GM12878 (cell line): ENCODE measurements around the gene PAX4. TPM values are rescaled to one million over a fixed set of nuclear protein-coding genes. Genes with fewer than 3 reads are reported as not detected.
A peak's percentile ranks its signal among the peaks of the same experiment; 100 is the strongest.

Experiments used
- ATAC-seq: fragments of 200-7000 bp; cut with Tn5 transposase; 3 replicates; pipeline ENCODE4 v1.9.1; 2020; ENCODE audit warnings: mild to moderate bottlenecking, moderate library complexity
- BruUV-seq: library from RNA; stranded (reverse); fragments of 400-500 nt; replicated peaks from 2 replicates; lab custom pipeline; 2021; lab: Mats Ljungman, UMichigan
- CTCF ChIA-PET: fragments of 300-600 bp; sonication (Branson Sonifier 250); formaldehyde crosslinking; extraction: SDS; loops from one replicate; lab custom pipeline; 2021; ENCODE audit warnings: inconsistent platforms; lab: Yijun Ruan, JAX
- POLR2A ChIA-PET: fragments of 350-600 bp; formaldehyde crosslinking; extraction: SDS; loops from one replicate; lab custom pipeline; 2021; ENCODE audit warnings: inconsistent platforms; lab: Charles Lee
- RAD21 ChIA-PET: fragments of 300-600 bp; sonication (Branson Sonifier 250); formaldehyde crosslinking; loops from one replicate; lab custom pipeline; 2023; ENCODE audit warnings: antibody characterized with exemption; ENCODE audit not compliant: unreplicated experiment; lab: Charles Lee
- SMC1A ChIA-PET: fragments of 300-600 bp; sonication (Branson Sonifier 250); formaldehyde crosslinking; loops from one replicate; lab custom pipeline; 2023; ENCODE audit not compliant: unreplicated experiment, uncharacterized antibody; lab: Charles Lee
- DNase-seq: peaks from one replicate; pipeline ENCODE4 v3.0.0-alpha.2; 2011; ENCODE audit warnings: low read depth, low spot score
- FAIRE-seq: peaks from 3 replicates; lab custom pipeline; 2011; peaks lifted over from hg19 to GRCh38; lab: Jason Lieb, UNC
- H2AFZ ChIP-seq: 2 replicates; pipeline ENCODE4 v1.6.0; 2011; ENCODE audit warnings: low read depth, low read length, control low read depth; ENCODE audit not compliant: control insufficient read depth
- H3K27ac ChIP-seq: 2 replicates; pipeline ENCODE4 v1.5.1; 2011; ENCODE audit warnings: control low read depth; ENCODE audit not compliant: control insufficient read depth, insufficient read depth
- H3K27me3 ChIP-seq, 2 experiments: replicated peaks in 1 of 2; 2 replicates each; pipeline versions ENCODE4 v1.6.0 to v1.6.1; 2011; ENCODE audit warnings: low read length in 1 of 2; ENCODE audit not compliant: control insufficient read depth in 2 of 2, insufficient read depth in 2 of 2
- H3K36me3 ChIP-seq, 2 experiments: 2 replicates each; pipeline ENCODE4 v1.5.1; 2011; ENCODE audit warnings: low read length in 1 of 2; ENCODE audit not compliant: control insufficient read depth in 2 of 2, insufficient read depth in 2 of 2
- H3K4me1 ChIP-seq: 2 replicates; pipeline ENCODE4 v1.6.1; 2011; ENCODE audit warnings: mild to moderate bottlenecking, low read length, moderate library complexity, mixed read lengths; ENCODE audit not compliant: control insufficient read depth, insufficient read depth
- H3K4me2 ChIP-seq: 2 replicates; pipeline ENCODE4 v1.6.0; 2011; ENCODE audit warnings: control low read depth; ENCODE audit not compliant: control insufficient read depth, insufficient read depth
- H3K4me3 ChIP-seq: fragments of 200-600 bp; sonication (generic); 2 replicates; pipeline ENCODE4 v1.5.1; 2016
- H3K79me2 ChIP-seq: 2 replicates; pipeline ENCODE4 v1.6.0; 2011; ENCODE audit warnings: low read length; ENCODE audit not compliant: control insufficient read depth, insufficient read depth
- H3K9ac ChIP-seq: 2 replicates; pipeline ENCODE4 v1.8.0; 2011; ENCODE audit warnings: low read length, control low read depth, mixed read lengths; ENCODE audit not compliant: control insufficient read depth, insufficient read depth
- H3K9me3 ChIP-seq: replicated peaks from 3 replicates; pipeline ENCODE4 v1.5.1; 2011; ENCODE audit warnings: mild to moderate bottlenecking, low read length; ENCODE audit not compliant: control insufficient read depth, insufficient read depth
- H4K20me1 ChIP-seq: 2 replicates; pipeline ENCODE4 v1.6.0; 2011; ENCODE audit not compliant: control insufficient read depth, insufficient read depth
- CHD4 ChIP-seq: fragments of 200-600 bp; sonication (generic); IDR thresholded peaks from 2 replicates; pipeline ENCODE4 v1.6.1; 2016; ENCODE audit warnings: mild to moderate bottlenecking
- CTCF ChIP-seq, 3 experiments: IDR thresholded peaks in 2 of 3; conservative IDR thresholded peaks in 1 of 3; 2 replicates each; pipeline ENCODE4 v1.5.1; 2011; ENCODE audit warnings: low read depth in 3 of 3, low read length in 3 of 3, mild to moderate bottlenecking in 3 of 3, control low read depth in 2 of 3, moderate library complexity in 2 of 3, inconsistent platforms in 1 of 3, mixed read lengths in 1 of 3; ENCODE audit not compliant: control insufficient read depth in 2 of 3, insufficient read depth in 1 of 3; ENCODE audit errors: extremely low read depth in 1 of 3
- EGR1 ChIP-seq, 2 experiments: IDR thresholded peaks; 1 replicate in 1 of 2; 2 replicates in 1 of 2; pipeline ENCODE4 v1.6.1; 2011 to 2012; ENCODE audit warnings: low read depth in 2 of 2, low read length in 2 of 2, borderline replicate concordance in 1 of 2, mild to moderate bottlenecking in 1 of 2, moderate library complexity in 1 of 2
- IKZF1 ChIP-seq: fragments of 450-650 bp; conservative IDR thresholded peaks from 2 replicates; pipeline ENCODE4 v1.6.1; 2017; ENCODE audit warnings: antibody characterized with exemption, mild to moderate bottlenecking
- IKZF2 ChIP-seq, 2 experiments: fragments of 450-650 bp; IDR thresholded peaks; 2 replicates each; pipeline ENCODE4 v1.6.1; 2017; ENCODE audit warnings: mild to moderate bottlenecking in 2 of 2, moderate library complexity in 2 of 2
- MEF2B ChIP-seq: fragments of 450-650 bp; IDR thresholded peaks from 2 replicates; pipeline ENCODE4 v1.6.1; 2018; ENCODE audit warnings: mild to moderate bottlenecking, moderate library complexity; ENCODE audit not compliant: partially characterized antibody, poor library complexity, severe bottlenecking
- NR2F1 ChIP-seq: fragments of 450-650 bp; conservative IDR thresholded peaks from 2 replicates; pipeline ENCODE4 v1.6.1; 2017; ENCODE audit warnings: mild to moderate bottlenecking
- USF2 ChIP-seq: IDR thresholded peaks from 2 replicates; pipeline ENCODE4 v1.6.1; 2011; ENCODE audit warnings: low read depth, low read length, improper control_type of control experiment, borderline replicate concordance
- WGBS: methylation state at CpG from one replicate; pipeline ENCODE4 v1.1.6; 2016; ENCODE audit warnings: low lambda C conversion rate; ENCODE audit not compliant: insufficient replicate concordance, insufficient coverage; ENCODE audit errors: missing lambda C conversion rate; 5-methylcytosine and 5-hydroxymethylcytosine counted together
- in situ Hi-C: fragments of 300-500 bp; cut with MboI; formaldehyde crosslinking; loops from 9 replicates; pipeline ENCODE4 v1.14.3; 2018; ENCODE audit warnings: mixed read lengths
- intact Hi-C: fragments of 100-400 bp; cut with micrococcal nuclease; formaldehyde crosslinking; loops from one replicate; pipeline ENCODE4 v1.14.2; 2022; ENCODE audit not compliant: unreplicated experiment
- polyA plus RNA-seq, 11 experiments: library from polyadenylated mRNA; depleted of rRNA in 4 of 11; unstranded in 6 of 11; stranded (reverse) in 5 of 11; fragments of >200 nt; fragmentation: Nextera tagmentation in 4 of 11; fragmentation: Illumina TruSeq in 1 of 11; extraction: Ambion mirVana in 4 of 11; extraction: Trizol in 1 of 11; gene quantifications; 1 replicate in 1 of 11; 2 replicates in 10 of 11; pipeline versions ENCODE4 v1.2.1 to v1.2.3, GENCODE V29; 2011 to 2016; ENCODE audit warnings: inconsistent platforms in 2 of 11, missing spikeins in 2 of 11, low read depth in 1 of 11
- total RNA-seq, 4 experiments: library from RNA; depleted of rRNA in 3 of 4; stranded (reverse); fragments of >200 nt in 3 of 4; fragmentation: Illumina TruSeq in 1 of 4; extraction: Trizol in 1 of 4; gene quantifications; 2 replicates each; pipeline versions ENCODE4 v1.2.1 to v1.2.3, GENCODE V29; 2013 to 2021

PAX4 gene
- total and polyA plus RNA-seq, 10 of the 15 experiments (the other 5 are each of a cell fraction or from before 2014, with no cell fraction given) = 0.27 TPM; not detected in 9

DNA sequence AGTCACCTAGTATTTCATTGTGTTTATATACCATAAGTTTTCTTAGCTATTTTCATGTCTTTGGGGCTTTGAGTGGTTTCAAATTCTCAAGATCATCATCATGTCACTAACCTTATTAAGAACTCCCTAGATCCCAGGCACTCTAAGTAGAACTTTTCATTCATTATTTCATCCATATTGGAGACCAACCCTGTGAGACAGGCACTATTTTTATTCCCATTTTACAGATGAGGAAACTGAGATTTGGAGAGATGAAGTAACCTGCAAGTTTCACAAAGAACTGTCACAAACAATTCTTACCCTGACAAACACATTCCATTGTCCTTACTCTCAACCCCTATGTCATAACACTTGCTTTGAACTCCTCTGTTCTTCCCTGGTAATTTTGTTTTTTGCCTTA is 20.3 kb upstream of the PAX4 start:
- H3K9ac ChIP-seq = no peak overlapping the region
- in situ Hi-C loops = no loop called here
- CTCF ChIA-PET = interaction anchor here (1.9 to 2.4 kb wide), 2 partner anchors 10 to 50 kb away, joined by 5 to 7 read pairs; partner anchors contain the start of gene ARF5

DNA sequence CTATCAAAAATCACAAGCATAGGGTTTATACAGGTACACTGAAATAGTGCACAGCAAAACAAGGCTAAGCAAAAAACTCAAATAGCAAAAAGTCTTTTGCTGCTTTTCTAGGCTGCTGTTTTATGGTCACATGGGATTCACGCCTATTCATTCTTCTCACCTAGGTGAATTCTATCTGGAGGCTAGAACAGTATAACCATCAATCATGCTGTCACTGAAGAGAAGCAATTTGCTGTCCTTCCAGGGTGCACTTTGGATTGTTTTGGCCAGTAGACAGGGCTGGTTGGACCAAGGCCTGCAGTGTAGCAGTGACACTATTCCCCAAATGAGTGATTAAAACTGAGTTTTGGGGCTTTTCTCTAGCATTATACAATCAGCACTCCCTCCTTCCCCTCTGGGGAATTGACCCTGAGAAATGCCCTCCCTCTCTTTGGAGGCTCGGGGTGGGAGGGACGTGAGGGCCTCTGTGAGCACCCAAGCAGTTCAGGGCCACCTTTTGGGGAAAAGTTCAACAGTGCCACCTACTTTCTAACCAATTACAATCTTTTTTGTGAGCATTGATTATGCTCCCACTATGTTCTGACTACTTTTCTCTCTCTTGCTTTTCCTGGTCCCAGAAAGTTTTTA is 17.8 kb upstream of the PAX4 start:
- Histone ChIP-seq H2AFZ (no peak overlapping the region), H3K4me3 (no peak overlapping the region), H3K9ac (no peak overlapping the region), H3K4me2 (no peak overlapping the region), H4K20me1 (no peaks in the 10 kb centered on the region), H3K27me3 (no peaks in the 10 kb centered on the region), H3K4me1 (no peaks in the 10 kb centered on the region), H3K79me2 (no peaks in the 10 kb centered on the region), H3K36me3 (no peaks in the 10 kb centered on the region), H3K27ac (no peak overlapping the region), H3K9me3 (no peaks in the 10 kb centered on the region; the same call in 2 of the 3 replicates)
- no peak for DNase-seq
- CTCF ChIA-PET = interaction anchor here (2.1 kb wide), 1 partner anchor 15 kb away, joined by 5 read pairs; no protein-coding TSS in a partner anchor
- ATAC-seq = peak; percentile 86
- 0% methylated on average over 3 of the region's 3 CpGs for WGBS
- RAD21 ChIA-PET = interaction anchor here (1.2 to 1.3 kb wide), 2 partner anchors 19 to 288 kb away, joined by 3 to 4 read pairs; no protein-coding TSS in a partner anchor
- no peak for FAIRE-seq
- in situ Hi-C loops (no loop called here), intact Hi-C loops (no loop called here)
- POLR2A ChIA-PET = interaction anchor here (1.3 kb wide), 1 partner anchor 14 kb away, joined by 7 read pairs; no protein-coding TSS in a partner anchor
- SMC1A ChIA-PET = interaction anchor here (0.8 kb wide), 1 partner anchor 49 kb away, joined by 3 read pairs; no protein-coding TSS in a partner anchor
- no TSS peak for BruUV-seq
- peak; percentile 57 for TF ChIP-seq NR2F1
- TF ChIP-seq USF2 = no peak; the same call in 1 of the 2 replicates
- TF ChIP-seq CTCF (IDR thresholded peaks at IDR 0.05 in 2 of 3, conservative IDR thresholded peaks at IDR 0.05 in 1 of 3; ENCODE audit: control insufficient read depth in 2 of 3, extremely low read depth in 1 of 3, insufficient read depth in 1 of 3, low read depth in 3 of 3, low read length in 3 of 3) = peak in 1 of 3 experiments; percentile 20; a peak in 1 of 6 replicates
- TF ChIP-seq EGR1 (IDR thresholded peaks at IDR 0.05; ENCODE audit: borderline replicate concordance in 1 of 2, low read depth in 2 of 2, low read length in 2 of 2) = no peak
- no peak for TF ChIP-seq CHD4
- peak; percentile 41; the same call in 1 of the 2 replicates for TF ChIP-seq IKZF1
- peak; percentile 87 for TF ChIP-seq MEF2B

More for the DNA sequence above, 20.3 kb upstream of the PAX4 start:
- Histone ChIP-seq H3K27ac (no peak overlapping the region), H4K20me1 (no peaks in the 10 kb centered on the region), H3K79me2 (no peaks in the 10 kb centered on the region), H3K4me2 (no peak overlapping the region), H3K9me3 (no peaks in the 10 kb centered on the region; the same call in 2 of the 3 replicates), H3K27me3 (no peaks in the 10 kb centered on the region), H3K4me3 (no peak overlapping the region), H3K36me3 (no peaks in the 10 kb centered on the region), H2AFZ (no peak overlapping the region), H3K4me1 (no peaks in the 10 kb centered on the region)
- ChIA-PET SMC1A (interaction anchor here (1.4 to 2.0 kb wide), 2 partner anchors 11 to 16 kb away, joined by 4 to 6 read pairs; no protein-coding TSS in a partner anchor), RAD21 (interaction anchor here (0.6 kb wide), 1 partner anchor 18 kb away, joined by 4 read pairs; no protein-coding TSS in a partner anchor), POLR2A (no interaction called here)
- ATAC-seq = no peak
- intact Hi-C loops = no loop called here
- no peak for DNase-seq
- no TSS peak for BruUV-seq
- no peak for FAIRE-seq
- TF ChIP-seq IKZF2 (IDR thresholded peaks at IDR 0.05) = no peak
- TF ChIP-seq, all 136 proteins: peak for 0
